Astrocyte (in vitro differentiated cells and primary cell): ENCODE measurements around the gene TWF1. TPM values are rescaled to one million over a fixed set of nuclear protein-coding genes. Genes with fewer than 3 reads are reported as not detected.

ENCODE experiments used
- DNase-seq: peaks from one replicate; pipeline ENCODE4 v3.0.0-alpha.2; 2010; ENCODE audit warnings: low read depth
- FAIRE-seq: peaks from 2 replicates; lab custom pipeline; 2011; peaks lifted over from hg19 to GRCh38; lab: Jason Lieb, UNC
- H2AFZ ChIP-seq: 2 replicates; pipeline ENCODE4 v1.6.0; 2012; ENCODE audit warnings: low read depth, low read length, inconsistent platforms
- H3K27ac ChIP-seq: 2 replicates; pipeline ENCODE4 v1.5.1; 2011; ENCODE audit warnings: low read depth, low read length, inconsistent platforms
- H3K27me3 ChIP-seq: 2 replicates; pipeline ENCODE4 v1.6.0; 2011; ENCODE audit warnings: low read length, inconsistent platforms; ENCODE audit not compliant: insufficient read depth
- H3K36me3 ChIP-seq: 2 replicates; pipeline ENCODE4 v1.5.1; 2011; ENCODE audit warnings: low read length, inconsistent platforms; ENCODE audit not compliant: insufficient read depth
- H3K4me1 ChIP-seq: 2 replicates; pipeline ENCODE4 v1.5.1; 2011; ENCODE audit warnings: low read length, inconsistent platforms; ENCODE audit not compliant: insufficient read depth
- H3K4me2 ChIP-seq: 2 replicates; pipeline ENCODE4 v1.6.0; 2012; ENCODE audit warnings: low read length, inconsistent platforms
- H3K4me3 ChIP-seq: 2 replicates; pipeline ENCODE4 v1.5.1; 2011; ENCODE audit warnings: low read depth, mild to moderate bottlenecking, low read length, inconsistent platforms; ENCODE audit not compliant: insufficient read depth
- H3K79me2 ChIP-seq: 2 replicates; pipeline ENCODE4 v1.6.0; 2012; ENCODE audit warnings: mild to moderate bottlenecking, low read length, inconsistent platforms; ENCODE audit not compliant: insufficient read depth
- H3K9ac ChIP-seq: 2 replicates; pipeline ENCODE4 v1.6.0; 2012; ENCODE audit warnings: mild to moderate bottlenecking, low read length, inconsistent platforms
- H3K9me3 ChIP-seq: 2 replicates; pipeline ENCODE4 v1.5.1; 2012; ENCODE audit warnings: low read depth, mild to moderate bottlenecking, low read length, inconsistent platforms; ENCODE audit not compliant: insufficient read depth
- H4K20me1 ChIP-seq: 2 replicates; pipeline ENCODE4 v1.6.0; 2012; ENCODE audit warnings: low read length, inconsistent platforms; ENCODE audit not compliant: insufficient read depth
- H3K27ac Mint-ChIP-seq: one replicate; pipeline ENCODE4 v1.8.0; 2021; ENCODE audit warnings: mild to moderate bottlenecking, mixed read lengths; ENCODE audit not compliant: unreplicated experiment
- H3K27me3 Mint-ChIP-seq: one replicate; pipeline ENCODE4 v1.8.0; 2021; ENCODE audit warnings: low read depth, mixed read lengths; ENCODE audit not compliant: unreplicated experiment
- H3K36me3 Mint-ChIP-seq: one replicate; pipeline ENCODE4 v1.8.0; 2021; ENCODE audit warnings: low read depth, mixed read lengths; ENCODE audit not compliant: unreplicated experiment
- H3K4me1 Mint-ChIP-seq: one replicate; pipeline ENCODE4 v1.8.0; 2021; ENCODE audit warnings: low read depth, mixed read lengths; ENCODE audit not compliant: unreplicated experiment
- H3K4me3 Mint-ChIP-seq: one replicate; pipeline ENCODE4 v1.8.0; 2021; ENCODE audit warnings: mild to moderate bottlenecking, moderate library complexity, mixed read lengths; ENCODE audit not compliant: unreplicated experiment
- H3K9me3 Mint-ChIP-seq: one replicate; pipeline ENCODE4 v1.8.0; 2021; ENCODE audit warnings: mild to moderate bottlenecking, mixed read lengths; ENCODE audit not compliant: unreplicated experiment
- CTCF ChIP-seq: IDR thresholded peaks from 2 replicates; pipeline ENCODE4 v1.5.1; 2011; ENCODE audit warnings: low read depth, mild to moderate bottlenecking, inconsistent platforms, low read length, moderate library complexity; ENCODE audit not compliant: insufficient read depth
- EZH2 ChIP-seq: IDR thresholded peaks from 2 replicates; pipeline ENCODE4 v1.6.1; 2012; ENCODE audit warnings: mild to moderate bottlenecking, low read length, inconsistent platforms; ENCODE audit not compliant: insufficient read depth
- total RNA-seq: library from RNA; stranded (reverse); gene quantifications from 2 replicates; pipeline ENCODE4 v1.2.1, GENCODE V29; 2021

TWF1 gene
- total RNA-seq, 1 donor from 2014 or later, result 105 TPM

- Mint-ChIP-seq H3K4me3 (peak within 1 kb of the TSS; percentile 84), H3K4me1 (peaks cover 4% of the 10 kb centered on the region), H3K36me3 (no peaks in the 10 kb centered on the region), H3K9me3 (no peaks in the 10 kb centered on the region), H3K27me3 (no peaks in the 10 kb centered on the region), H3K27ac (peak within 1 kb of the TSS; percentile 73)
- Histone ChIP-seq H3K36me3 (no peaks in the 10 kb centered on the region), H3K79me2 (peaks cover 11% of the 10 kb centered on the region), H3K4me3 (peak within 1 kb of the TSS; percentile 74), H3K9me3 (no peaks in the 10 kb centered on the region), H3K4me2 (peak within 1 kb of the TSS; percentile 89), H3K9ac (peak within 1 kb of the TSS; percentile 86), H2AFZ (peak within 1 kb of the TSS; percentile 91), H4K20me1 (no peaks in the 10 kb centered on the region), H3K4me1 (peaks cover 5% of the 10 kb centered on the region), H3K27ac (peak within 1 kb of the TSS; percentile 75), H3K27me3 (no peaks in the 10 kb centered on the region)
- FAIRE-seq (no peak), DNase-seq (peak; percentile 38)
- TF ChIP-seq CTCF, result no peak
- TF ChIP-seq EZH2, result no peak
Measured at GRCh38 chr12:43835656-43836474, 29.7 kb upstream of the TWF1 start, which contains the start of gene TMEM117. Gene TMEM117, plus strand, starts transcription at chr12:43836081.

GRCh38 chr12:43835264-43835655 lies 29.1 kb upstream of the TWF1 start:
- Histone ChIP-seq H3K27me3 (no peaks in the 10 kb centered on the region), H3K27ac (no peak overlapping the region), H3K79me2 (peaks cover 9% of the 10 kb centered on the region), H3K4me3 (peak overlapping the region; percentile 74), H3K4me2 (peak overlapping the region; percentile 89), H4K20me1 (no peaks in the 10 kb centered on the region), H3K36me3 (no peaks in the 10 kb centered on the region), H3K9ac (peak overlapping the region; percentile 86), H2AFZ (peak overlapping the region; percentile 91), H3K9me3 (no peaks in the 10 kb centered on the region), H3K4me1 (peaks cover 5% of the 10 kb centered on the region)
- Mint-ChIP-seq H3K27me3 (no peaks in the 10 kb centered on the region), H3K4me1 (peaks cover 4% of the 10 kb centered on the region), H3K9me3 (no peaks in the 10 kb centered on the region), H3K36me3 (no peaks in the 10 kb centered on the region), H3K4me3 (peak overlapping the region; percentile 84), H3K27ac (peak overlapping the region; percentile 73)
- FAIRE-seq, result no peak
- TF ChIP-seq CTCF, result no peak
- TF ChIP-seq EZH2, result no peak
- DNase-seq, result peak; percentile 15
